Measurements from ENCODE around the gene ADCY5. TPM values are rescaled to one million over a fixed set of nuclear protein-coding genes. Genes with fewer than 3 reads are reported as not detected.

ADCY5 gene
- total RNA-seq, 1 experiment from 2014 or later = 0.49 TPM

GRCh38 chr3:123399653-123400052 lies 49.2 kb downstream of the ADCY5 start:
- Histone ChIP-seq H3K4me2 (ENCODE audit: low read length) (no peak overlapping the region), H3K27ac (ENCODE audit: low read depth, low read length) (no peak overlapping the region), H3K4me1 (ENCODE audit: control insufficient read depth in 1 of 2, insufficient read depth in 2 of 2, low read length in 2 of 2) (no peaks in the 10 kb centered on the region), H3K4me3 (replicated peaks in 1 of 2; ENCODE audit: low read depth in 1 of 2, low read length in 2 of 2) (no peak overlapping the region), H3K9me2 (ENCODE audit: insufficient read depth) (no peaks in the 10 kb centered on the region), H2AFZ (ENCODE audit: low read depth, low read length, poor library complexity, severe bottlenecking) (no peak overlapping the region), H4K20me1 (ENCODE audit: insufficient read depth) (no peaks in the 10 kb centered on the region), H3K9ac (ENCODE audit: low read length) (no peak overlapping the region), H3K79me2 (ENCODE audit: insufficient read depth, low read length) (no peaks in the 10 kb centered on the region), H3K9me3 (ENCODE audit: control insufficient read depth in 1 of 2, insufficient read depth in 1 of 2, low read depth in 1 of 2, low read length in 2 of 2) (no peaks in the 10 kb centered on the region), H3K27me3 (ENCODE audit: insufficient read depth, low read length) (peaks cover 39% of the 10 kb centered on the region), H3K36me3 (ENCODE audit: control insufficient read depth in 1 of 2, insufficient read depth in 2 of 2, low read length in 2 of 2) (no peaks in the 10 kb centered on the region)
- TF ChIP-seq REST (IDR thresholded peaks at IDR 0.05; ENCODE audit: low read depth) (no peak), SRF (IDR thresholded peaks at IDR 0.05; ENCODE audit: low read depth) (no peak)
- ChIA-PET POLR2A (no interaction called here), CTCF (no interaction called here), RAD21 (ENCODE audit: low non-redundant PET in 1 of 2, low total read pairs in 2 of 2, uncharacterized antibody in 2 of 2, unreplicated experiment in 2 of 2) (no interaction called here)
- intact Hi-C loops (cut with micrococcal nuclease) = no loop called here
- BruUV-seq (replicated peaks) = no TSS peak
- DNase-seq (ENCODE audit: low read depth, low spot score) (no peak), ATAC-seq (no peak)

GRCh38 chr3:123397921-123398785 lies 50.7 kb downstream of the ADCY5 start:
- POLR2A ChIA-PET = no interaction called here
- Histone ChIP-seq H3K36me3 (ENCODE audit: control insufficient read depth in 1 of 2, insufficient read depth in 2 of 2, low read length in 2 of 2) (no peaks in the 10 kb centered on the region), H3K4me2 (ENCODE audit: low read length) (no peak overlapping the region), H3K9me2 (ENCODE audit: insufficient read depth) (no peaks in the 10 kb centered on the region), H3K9me3 (ENCODE audit: control insufficient read depth in 1 of 2, insufficient read depth in 1 of 2, low read depth in 1 of 2, low read length in 2 of 2) (no peaks in the 10 kb centered on the region), H3K27me3 (ENCODE audit: insufficient read depth, low read length) (peaks cover 39% of the 10 kb centered on the region), H3K79me2 (ENCODE audit: insufficient read depth, low read length) (no peaks in the 10 kb centered on the region), H2AFZ (ENCODE audit: low read depth, low read length, poor library complexity, severe bottlenecking) (no peak overlapping the region), H4K20me1 (ENCODE audit: insufficient read depth) (no peaks in the 10 kb centered on the region), H3K9ac (ENCODE audit: low read length) (no peak overlapping the region), H3K27ac (ENCODE audit: low read depth, low read length) (no peak overlapping the region), H3K4me1 (ENCODE audit: control insufficient read depth in 1 of 2, insufficient read depth in 2 of 2, low read length in 2 of 2) (no peaks in the 10 kb centered on the region), H3K4me3 (replicated peaks in 1 of 2; ENCODE audit: low read depth in 1 of 2, low read length in 2 of 2) (no peak overlapping the region)
- intact Hi-C loops (cut with micrococcal nuclease) = no loop called here
- RAD21 ChIA-PET (ENCODE audit: low non-redundant PET in 1 of 2, low total read pairs in 2 of 2, uncharacterized antibody in 2 of 2, unreplicated experiment in 2 of 2) = no interaction called here
- TF ChIP-seq CTCF (IDR thresholded peaks at IDR 0.05 in 2 of 3, conservative IDR thresholded peaks at IDR 0.05 in 1 of 3; ENCODE audit: borderline replicate concordance in 1 of 3, insufficient read depth in 1 of 3, low read depth in 2 of 3, low read length in 2 of 3) (no peak), EZH2 (IDR thresholded peaks at IDR 0.05) (no peak), ELF1 (IDR thresholded peaks at IDR 0.05; ENCODE audit: borderline replicate concordance, low read depth) (no peak), FOSL1 (IDR thresholded peaks at IDR 0.05; ENCODE audit: low read depth) (no peak), YY1 (IDR thresholded peaks at IDR 0.05; ENCODE audit: extremely low read depth, insufficient replicate concordance, low read depth, low read length) (no peak), JUND (IDR thresholded peaks at IDR 0.05) (no peak), RAD21 (IDR thresholded peaks at IDR 0.05; ENCODE audit: low read depth) (no peak)
- DNase-seq (ENCODE audit: low read depth, low spot score) = no peak
- no peak for ATAC-seq
- no TSS peak for BruUV-seq (replicated peaks)
- CTCF ChIA-PET = no interaction called here
